OCI-LY7 (cell line): ENCODE data around the gene ACTG2. TPM values are rescaled to one million over a fixed set of nuclear protein-coding genes. Genes with fewer than 3 reads are reported as not detected.
"Not testable (repeated sequence)": the region's sequence is repeated elsewhere in the genome, so short reads cannot be mapped to it uniquely, and the experiment has no call there.

Source experiments
- BruUV-seq: library from RNA; stranded (reverse); fragments of 400-500 nt; replicated peaks from 2 replicates; lab custom pipeline; 2021; lab: Mats Ljungman, UMichigan
- CTCF ChIA-PET: fragments of 300-600 bp; sonication (Branson Sonifier 250); formaldehyde crosslinking; loops from one replicate; lab custom pipeline; 2022; ENCODE audit warnings: antibody characterized with exemption; ENCODE audit not compliant: unreplicated experiment; lab: Charles Lee
- POLR2A ChIA-PET: fragments of 300-600 bp; sonication (Branson Sonifier 250); formaldehyde crosslinking; loops from one replicate; lab custom pipeline; 2022; ENCODE audit warnings: antibody characterized with exemption; lab: Charles Lee
- DNase-seq: peaks from one replicate; pipeline ENCODE4 v3.0.0-alpha.2; 2015; ENCODE audit warnings: low spot score
- H2AFZ ChIP-seq: fragments of 200-600 bp; sonication (generic), shearing (Covaris generic); 2 replicates; pipeline ENCODE4 v1.6.1; 2014; ENCODE audit warnings: mild to moderate bottlenecking, antibody characterized with exemption, low read length, moderate library complexity
- H3K27ac ChIP-seq: fragments of 200-600 bp; sonication (generic); 2 replicates; pipeline ENCODE4 v1.5.1; 2014; ENCODE audit warnings: mixed run types, low read depth, mild to moderate bottlenecking, moderate library complexity, low read length, inconsistent platforms; ENCODE audit not compliant: poor library complexity, severe bottlenecking
- H3K36me3 ChIP-seq: fragments of 200-600 bp; sonication (generic); 2 replicates; pipeline ENCODE4 v1.6.1; 2014; ENCODE audit warnings: mild to moderate bottlenecking, antibody characterized with exemption, low read length, moderate library complexity, mixed read lengths; ENCODE audit not compliant: insufficient read depth
- H3K4me1 ChIP-seq: fragments of 200-600 bp; sonication (generic); 2 replicates; pipeline ENCODE4 v1.5.1; 2014; ENCODE audit warnings: mild to moderate bottlenecking, low read length; ENCODE audit not compliant: insufficient read depth, poor library complexity, severe bottlenecking
- H3K4me2 ChIP-seq: fragments of 200-600 bp; sonication (generic); 2 replicates; pipeline ENCODE4 v1.6.1; 2014; ENCODE audit warnings: mild to moderate bottlenecking, low read length
- H3K4me3 ChIP-seq: fragments of 200-600 bp; sonication (generic); 2 replicates; pipeline ENCODE4 v1.5.1; 2014; ENCODE audit warnings: mild to moderate bottlenecking, low read depth, low read length; ENCODE audit not compliant: poor library complexity, severe bottlenecking
- H3K79me2 ChIP-seq: fragments of 200-600 bp; sonication (generic); 2 replicates; pipeline ENCODE4 v1.6.1; 2016; ENCODE audit warnings: low read depth, mild to moderate bottlenecking, low read length, moderate library complexity, mixed read lengths; ENCODE audit not compliant: insufficient read depth
- H3K9me2 ChIP-seq: fragments of 200-600 bp; sonication (generic); 2 replicates; pipeline ENCODE4 v1.6.1; 2016; ENCODE audit warnings: mild to moderate bottlenecking, low read length, mixed read lengths; ENCODE audit not compliant: insufficient read depth
- H3K9me3 ChIP-seq: fragments of 200-600 bp; sonication (generic); 2 replicates; pipeline ENCODE4 v1.6.1; 2014; ENCODE audit warnings: mild to moderate bottlenecking, mixed run types, low read length, mixed read lengths
- H4K20me1 ChIP-seq: fragments of 200-600 bp; sonication (generic); 2 replicates; pipeline ENCODE4 v1.6.1; 2014; ENCODE audit warnings: mild to moderate bottlenecking, antibody characterized with exemption, low read length, moderate library complexity, mixed read lengths; ENCODE audit not compliant: insufficient read depth
- CTCF ChIP-seq: fragments of 200-600 bp; sonication (generic); conservative IDR thresholded peaks from 2 replicates; pipeline ENCODE4 v1.5.1; 2014; ENCODE audit warnings: mild to moderate bottlenecking, antibody characterized with exemption, low read length, moderate library complexity, mixed read lengths
- EZH2phosphoT487 ChIP-seq: fragments of 200-600 bp; sonication (generic); IDR thresholded peaks from 2 replicates; pipeline ENCODE4 v1.6.1; 2018; ENCODE audit warnings: low read depth, borderline replicate concordance, mild to moderate bottlenecking, mixed run types, antibody characterized with exemption, low read length, moderate library complexity, mixed read lengths
- intact Hi-C: fragments of 100-400 bp; cut with micrococcal nuclease; formaldehyde crosslinking; loops from one replicate; pipeline ENCODE4 v1.10.0; 2022; ENCODE audit not compliant: unreplicated experiment
- total RNA-seq, 2 experiments: library from RNA; depleted of rRNA in 1 of 2; stranded (reverse); fragments of >200 nt in 1 of 2; shearing (Covaris generic) in 1 of 2; gene quantifications; 2 replicates each; pipeline ENCODE4 v1.2.3, GENCODE V29; 2014 to 2022

ACTG2 gene
- total RNA-seq, 2 experiments from 2014 or later = not detected

- Histone ChIP-seq H3K9me3 (no peaks in the 10 kb centered on the region), H3K9me2 (no peaks in the 10 kb centered on the region), H2AFZ (no peak overlapping the region), H3K27ac (no peak overlapping the region), H4K20me1 (no peaks in the 10 kb centered on the region), H3K79me2 (no peaks in the 10 kb centered on the region), H3K4me2 (no peak overlapping the region), H3K4me3 (no peak overlapping the region), H3K36me3 (no peaks in the 10 kb centered on the region), H3K4me1 (no peaks in the 10 kb centered on the region)
- intact Hi-C loops = no loop called here
- ChIA-PET POLR2A (interaction anchor here (0.7 to 1.3 kb wide), 2 partner anchors 12 to 59 kb away, joined by 3 to 4 read pairs; no protein-coding TSS in a partner anchor), CTCF (no interaction called here)
- no peak for DNase-seq
- no peak for TF ChIP-seq CTCF
- TF ChIP-seq EZH2phosphoT487 = no peak
- no TSS peak for BruUV-seq
Measured at GRCh38 chr2:73885406-73885805, 7.4 kb upstream of the ACTG2 start.

DNA sequence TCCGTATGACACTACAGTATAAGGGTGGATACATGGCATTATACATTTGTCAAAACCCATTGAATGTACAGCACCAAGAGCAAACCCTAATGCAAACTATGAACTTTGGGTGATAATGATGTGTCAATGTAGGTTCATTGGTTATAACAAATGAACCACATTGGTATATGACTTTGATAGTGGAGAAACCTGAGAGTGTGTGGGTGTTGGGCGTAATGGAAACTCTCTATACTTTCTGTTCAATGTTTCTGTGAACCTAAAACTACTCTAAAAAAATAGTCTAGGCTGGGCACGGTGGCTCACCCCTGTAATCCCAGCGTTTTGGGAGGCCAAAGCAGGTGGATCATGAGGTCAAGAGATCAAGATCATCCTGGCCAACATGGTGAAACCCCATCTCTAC is 6.5 kb upstream of the ACTG2 start:
- Histone ChIP-seq H3K4me1 (no peaks in the 10 kb centered on the region), H3K4me2 (no peak overlapping the region), H2AFZ (no peak overlapping the region), H3K4me3 (no peak overlapping the region), H3K36me3 (no peaks in the 10 kb centered on the region), H3K9me3 (no peaks in the 10 kb centered on the region), H4K20me1 (no peaks in the 10 kb centered on the region), H3K27ac (no peak overlapping the region), H3K79me2 (no peaks in the 10 kb centered on the region), H3K9me2 (no peaks in the 10 kb centered on the region)
- no peak for TF ChIP-seq EZH2phosphoT487
- no peak for TF ChIP-seq CTCF
- no TSS peak for BruUV-seq
- ChIA-PET CTCF (no interaction called here), POLR2A (no interaction called here)
- DNase-seq = no peak
- intact Hi-C loops = no loop called here

DNA sequence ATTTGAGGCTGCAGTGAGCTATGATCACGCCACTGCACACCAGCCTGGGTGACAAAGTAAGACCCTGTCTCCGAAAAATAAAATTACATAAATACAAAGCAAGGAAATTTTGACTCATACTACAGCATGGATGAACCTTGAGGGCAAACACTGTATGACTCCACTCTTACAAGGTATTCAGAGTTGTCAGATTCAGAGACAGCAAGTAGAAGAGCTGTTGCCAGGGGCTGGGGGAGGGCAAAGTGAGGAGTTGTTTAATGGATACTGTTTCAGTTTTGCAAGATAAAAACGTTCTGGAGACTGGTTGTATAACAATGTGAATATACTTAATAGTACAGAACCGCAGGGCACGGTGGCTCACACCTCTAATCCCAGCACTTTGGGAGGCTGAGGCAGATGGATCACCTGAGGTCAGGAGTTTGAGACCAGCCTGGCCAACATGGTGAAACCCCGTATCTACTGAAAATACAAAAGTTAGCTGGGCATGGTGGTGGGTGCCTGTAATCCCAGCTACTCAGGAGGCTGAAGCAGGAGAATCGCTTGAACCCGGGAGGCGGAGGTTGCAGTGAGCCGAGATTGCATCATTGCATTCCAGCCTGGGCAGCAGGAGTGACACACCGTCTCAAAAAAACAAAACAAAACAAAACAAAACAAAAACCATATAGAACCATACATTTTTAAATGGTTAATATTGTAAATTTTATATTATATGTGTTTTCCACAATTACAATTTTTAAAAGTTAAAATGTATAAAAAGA is 5.0 kb upstream of the ACTG2 start:
- H2AFZ ChIP-seq = peak overlapping the region; percentile 53; the same call in 1 of the 2 replicates
- POLR2A ChIA-PET, H3K79me2 ChIP-seq, H4K20me1 ChIP-seq, H3K4me2 ChIP-seq, H3K9me3 ChIP-seq, intact Hi-C loops, BruUV-seq, H3K4me1 ChIP-seq, H3K9me2 ChIP-seq, DNase-seq, H3K27ac ChIP-seq, CTCF ChIA-PET, H3K4me3 ChIP-seq, H3K36me3 ChIP-seq: not testable (repeated sequence)
